NOMO-1 treated with DMSO at 0.1 percent for 48 hours (cell line): Measurements from ENCODE around the gene UHRF2.

ENCODE experiments used
- DNase-seq: peaks from one replicate; lab custom pipeline; 2025; ENCODE audit not compliant: unreplicated experiment; lab: John Stamatoyannopoulos, UW

UHRF2 gene

GRCh38 chr9:6553866-6554265 lies 140.9 kb downstream of the UHRF2 start:
- no peak for DNase-seq
